WTC11 (cell line): ENCODE results near the gene IL2RA. TPM values are rescaled to one million over a fixed set of nuclear protein-coding genes. Genes with fewer than 3 reads are reported as not detected.

Experiments
- ATAC-seq: fragments of 200-7000 bp; cut with Tn5 transposase; 2 replicates; pipeline ENCODE4 v1.10.0; 2021; ENCODE audit warnings: mild to moderate bottlenecking, moderate library complexity
- CTCF ChIA-PET: fragments of 300-600 bp; sonication (Branson Sonifier 250); formaldehyde crosslinking; loops from one replicate; lab custom pipeline; 2021; ENCODE audit warnings: antibody characterized with exemption; lab: Charles Lee
- POLR2A ChIA-PET: fragments of 350-600 bp; sonication (Branson Sonifier 250); formaldehyde crosslinking; loops from one replicate; lab custom pipeline; 2021; ENCODE audit warnings: antibody characterized with exemption; lab: Charles Lee
- DNase-seq: peaks from one replicate; pipeline ENCODE4 v3.0.0; 2021; ENCODE audit warnings: low spot score
- H3K27ac Mint-ChIP-seq: 2 replicates; pipeline ENCODE4 v1.8.0; 2021; ENCODE audit warnings: mixed read lengths
- H3K27me3 Mint-ChIP-seq: 2 replicates; pipeline ENCODE4 v1.8.0; 2021; ENCODE audit warnings: low read depth, mild to moderate bottlenecking, moderate library complexity, mixed read lengths
- H3K36me3 Mint-ChIP-seq: 2 replicates; pipeline ENCODE4 v1.8.0; 2021; ENCODE audit warnings: mixed read lengths
- H3K4me1 Mint-ChIP-seq: 2 replicates; pipeline ENCODE4 v1.8.0; 2022; ENCODE audit warnings: mixed read lengths
- H3K4me3 Mint-ChIP-seq: 2 replicates; pipeline ENCODE4 v1.8.0; 2021; ENCODE audit warnings: mild to moderate bottlenecking, moderate library complexity, mixed read lengths
- H3K9me3 Mint-ChIP-seq: 2 replicates; pipeline ENCODE4 v1.8.0; 2021; ENCODE audit warnings: mixed read lengths
- CREM ChIP-seq: sonication (generic); formaldehyde crosslinking; IDR thresholded peaks from 2 replicates; pipeline ENCODE4 v1.8.1; 2022; ENCODE audit warnings: mild to moderate bottlenecking, missing genetic modification reagents, moderate library complexity
- ELF4 ChIP-seq: sonication (generic); formaldehyde crosslinking; IDR thresholded peaks from 2 replicates; pipeline ENCODE4 v1.8.1; 2022; ENCODE audit warnings: low read depth, mild to moderate bottlenecking, moderate library complexity, missing genetic modification reagents
- EMX1 ChIP-seq: fragments of 250-450 bp; sonication (Bioruptor Pico); IDR thresholded peaks from 2 replicates; pipeline ENCODE4 v1.8.0; 2021; ENCODE audit warnings: mild to moderate bottlenecking
- ETV6 ChIP-seq: sonication (generic); formaldehyde crosslinking; IDR thresholded peaks from 2 replicates; pipeline ENCODE4 v1.8.1; 2022; ENCODE audit warnings: mild to moderate bottlenecking, missing genetic modification reagents
- KAT7 ChIP-seq: sonication (generic); formaldehyde crosslinking; IDR thresholded peaks from 2 replicates; pipeline ENCODE4 v1.8.1; 2023; ENCODE audit warnings: missing genetic modification reagents, mild to moderate bottlenecking, borderline replicate concordance
- MYBL2 ChIP-seq: sonication (generic); formaldehyde crosslinking; IDR thresholded peaks from 2 replicates; pipeline ENCODE4 v1.8.1; 2023; ENCODE audit warnings: mild to moderate bottlenecking, moderate library complexity, missing genetic modification reagents
- NR2C2 ChIP-seq: sonication (generic); formaldehyde crosslinking; IDR thresholded peaks from 2 replicates; pipeline ENCODE4 v1.8.0; 2022; ENCODE audit warnings: mild to moderate bottlenecking, missing genetic modification reagents
- NR3C1 ChIP-seq: sonication (generic); formaldehyde crosslinking; conservative IDR thresholded peaks from 2 replicates; pipeline ENCODE4 v1.8.1; 2023; ENCODE audit warnings: low read depth, mild to moderate bottlenecking, missing genetic modification reagents
- OVOL2 ChIP-seq: fragments of 250-450 bp; sonication (Bioruptor Pico); IDR thresholded peaks from 2 replicates; pipeline ENCODE4 v1.9.0; 2021; ENCODE audit warnings: mild to moderate bottlenecking, borderline replicate concordance
- PREB ChIP-seq: sonication (generic); formaldehyde crosslinking; IDR thresholded peaks from 2 replicates; pipeline ENCODE4 v1.8.1; 2022; ENCODE audit warnings: mild to moderate bottlenecking, missing genetic modification reagents, moderate library complexity, borderline replicate concordance
- PRRX2 ChIP-seq: fragments of 250-450 bp; sonication (Bioruptor Pico); IDR thresholded peaks from 2 replicates; pipeline ENCODE4 v1.8.0; 2021; ENCODE audit warnings: mild to moderate bottlenecking
- RELA ChIP-seq: sonication (generic); formaldehyde crosslinking; IDR thresholded peaks from 2 replicates; pipeline ENCODE4 v1.8.1; 2022; ENCODE audit warnings: missing genetic modification reagents, mild to moderate bottlenecking, borderline replicate concordance
- RORB ChIP-seq: fragments of 250-450 bp; sonication (Bioruptor Pico); IDR thresholded peaks from 2 replicates; pipeline ENCODE4 v1.9.0; 2021; ENCODE audit warnings: mild to moderate bottlenecking
- TP53 ChIP-seq: sonication (generic); formaldehyde crosslinking; IDR thresholded peaks from 2 replicates; pipeline ENCODE4 v1.8.1; 2023; ENCODE audit warnings: mild to moderate bottlenecking, missing genetic modification reagents
- ZNF232 ChIP-seq: sonication (generic); formaldehyde crosslinking; IDR thresholded peaks from 2 replicates; pipeline ENCODE4 v1.8.0; 2022; ENCODE audit warnings: mild to moderate bottlenecking, missing genetic modification reagents
- ZNF281 ChIP-seq: sonication (generic); formaldehyde crosslinking; IDR thresholded peaks from 2 replicates; pipeline ENCODE4 v1.8.0; 2023; ENCODE audit warnings: mild to moderate bottlenecking, missing genetic modification reagents
- ZNF423 ChIP-seq: fragments of 250-450 bp; sonication (Bioruptor Pico); IDR thresholded peaks from 2 replicates; pipeline ENCODE4 v2.1.2; 2022; ENCODE audit warnings: mild to moderate bottlenecking, moderate library complexity
- ZNF532 ChIP-seq: fragments of 250-450 bp; sonication (Bioruptor Pico); IDR thresholded peaks from 2 replicates; pipeline ENCODE4 v1.9.0; 2021; ENCODE audit warnings: mild to moderate bottlenecking, borderline replicate concordance
- ZNF671 ChIP-seq: fragments of 250-450 bp; sonication (Bioruptor Pico); IDR thresholded peaks from 2 replicates; pipeline ENCODE4 v1.8.0; 2021; ENCODE audit warnings: mild to moderate bottlenecking
- total RNA-seq: library from RNA; stranded (reverse); gene quantifications from 3 replicates; pipeline ENCODE4 v1.2.3, GENCODE V29; 2021
- TF ChIP-seq, protein P1 (sequence below): fragments of 250-450 bp; sonication (Bioruptor Pico); conservative IDR thresholded peaks from 2 replicates; pipeline ENCODE4 v1.9.0; 2021; ENCODE audit warnings: mild to moderate bottlenecking

Gene IL2RA
- total RNA-seq, 1 experiment from 2014 or later, result 0.31 TPM

DNA sequence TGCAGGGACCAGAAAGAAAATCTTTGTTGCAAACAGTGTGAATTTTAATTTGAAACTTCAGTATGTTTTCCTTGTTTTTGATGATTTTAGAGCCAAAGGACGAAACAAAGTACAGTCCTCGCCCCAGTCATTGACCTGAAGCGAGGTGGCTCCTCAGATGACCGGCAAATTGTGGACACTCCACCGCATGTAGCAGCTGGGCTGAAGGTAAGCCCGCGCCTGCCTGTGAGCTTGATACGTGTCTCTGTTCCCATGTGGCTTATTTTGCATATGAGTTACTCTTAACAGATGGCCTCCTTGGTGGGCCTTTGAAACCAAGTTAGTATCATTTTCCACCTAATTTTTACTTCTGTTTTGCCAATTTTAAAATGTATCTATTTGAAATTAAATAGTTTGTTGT lies 39.0 kb upstream of the IL2RA start:
- Mint-ChIP-seq H3K4me1 (peaks cover 83% of the 10 kb centered on the region), H3K36me3 (peaks cover 38% of the 10 kb centered on the region), H3K4me3 (peak overlapping the region; percentile 11; the same call in 1 of the 2 replicates), H3K27ac (peak overlapping the region; percentile 61), H3K27me3 (no peaks in the 10 kb centered on the region), H3K9me3 (no peaks in the 10 kb centered on the region)
- POLR2A ChIA-PET, result no interaction called here
- no peak for TF ChIP-seq ZNF671 (CRISPR knock-in tag)
- no peak for TF ChIP-seq ELF4
- no peak for TF ChIP-seq RELA (CRISPR knock-in tag)
- no peak for TF ChIP-seq NR2C2 (CRISPR knock-in tag)
- no peak for TF ChIP-seq CREM (CRISPR knock-in tag)
- TF ChIP-seq, protein P1, sequence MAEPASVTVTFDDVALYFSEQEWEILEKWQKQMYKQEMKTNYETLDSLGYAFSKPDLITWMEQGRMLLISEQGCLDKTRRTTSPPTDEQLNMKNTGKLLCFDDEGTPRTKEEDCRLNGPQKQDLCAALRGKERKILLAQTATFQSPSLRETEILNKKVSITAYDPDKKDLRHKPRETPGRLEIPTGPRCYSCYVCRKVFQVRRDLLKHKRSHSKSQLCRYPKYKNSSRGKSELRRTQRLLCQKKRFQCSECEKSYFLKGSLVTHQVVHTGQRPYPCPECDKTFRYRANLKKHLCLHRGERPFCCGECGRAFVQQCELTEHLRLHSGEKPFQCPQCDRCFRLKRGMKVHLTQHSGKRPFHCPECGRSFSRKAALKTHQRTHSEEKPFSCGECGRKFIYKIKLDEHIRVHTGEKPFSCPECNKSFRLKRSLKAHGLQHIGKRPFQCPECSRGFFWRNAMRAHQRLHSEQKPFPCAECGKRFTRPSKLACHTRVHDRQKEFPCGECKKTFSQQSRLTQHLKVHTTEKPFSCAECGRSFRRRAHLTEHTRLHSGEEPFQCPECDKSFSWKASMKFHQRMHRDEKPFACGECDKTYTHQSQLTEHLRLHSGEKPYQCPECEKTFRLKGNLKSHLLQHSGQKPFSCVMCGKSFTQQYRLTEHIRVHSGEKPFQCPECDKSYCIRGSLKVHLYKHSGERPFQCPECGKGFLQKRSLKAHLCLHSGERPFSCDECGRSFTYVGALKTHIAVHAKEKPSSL, result no peak
- TF ChIP-seq MYBL2 (CRISPR knock-in tag), result no peak
- TF ChIP-seq ZNF232 (CRISPR knock-in tag), result no peak
- TF ChIP-seq KAT7, result no peak
- ATAC-seq, result peak; percentile 38
- no peak for DNase-seq
- CTCF ChIA-PET, result interaction anchor here (0.5 to 2.6 kb wide), 5 partner anchors 15 to 376 kb away, joined by 3 to 8 read pairs (median 3); partner anchors contain the start of gene PFKFB3

DNA sequence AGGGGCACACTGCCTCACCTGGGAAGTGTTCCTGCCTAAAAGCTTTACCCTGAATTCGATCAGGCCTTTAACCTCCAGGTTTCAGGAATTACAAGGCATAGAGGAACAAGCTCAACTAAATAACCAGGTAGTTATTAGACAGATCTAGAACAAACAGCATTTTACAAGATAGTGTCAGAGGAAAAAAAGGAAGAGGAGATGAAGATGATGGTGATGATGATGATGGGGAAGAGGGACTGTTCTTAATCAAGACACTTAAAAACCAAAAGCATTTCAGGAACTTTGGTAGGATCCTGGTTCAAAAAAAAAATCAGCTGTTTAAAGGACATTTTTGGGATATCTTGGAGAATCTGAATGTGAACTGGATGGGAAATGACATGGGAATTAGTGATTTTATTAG lies 38.2 kb upstream of the IL2RA start:
- Mint-ChIP-seq H3K4me1 (peaks cover 85% of the 10 kb centered on the region), H3K27ac (peak overlapping the region; percentile 64), H3K9me3 (no peaks in the 10 kb centered on the region), H3K27me3 (no peaks in the 10 kb centered on the region), H3K4me3 (no peak overlapping the region), H3K36me3 (peaks cover 33% of the 10 kb centered on the region)
- ChIA-PET CTCF (interaction anchor here (1.6 to 2.6 kb wide), 2 partner anchors 14 to 52 kb away, joined by 5 to 8 read pairs; no protein-coding TSS in a partner anchor), POLR2A (interaction anchor here (0.5 kb wide), 2 partner anchors 14 to 417 kb away, joined by 5 to 13 read pairs; no protein-coding TSS in a partner anchor)
- no peak for TF ChIP-seq EMX1 (CRISPR knock-in tag)
- TF ChIP-seq ZNF281 (CRISPR knock-in tag), result no peak
- no peak for TF ChIP-seq NR3C1
- TF ChIP-seq ETV6, result no peak
- TF ChIP-seq ZNF423 (CRISPR knock-in tag), result no peak
- DNase-seq (no peak), ATAC-seq (no peak)

- peaks cover 83% of the 10 kb centered on the region for H3K4me1 Mint-ChIP-seq
- DNase-seq, result no peak
- H3K9me3 Mint-ChIP-seq, result no peaks in the 10 kb centered on the region
- H3K27me3 Mint-ChIP-seq, result no peaks in the 10 kb centered on the region
- ATAC-seq, result no peak
- H3K36me3 Mint-ChIP-seq, result peaks cover 33% of the 10 kb centered on the region
- peak overlapping the region; percentile 6 for H3K4me3 Mint-ChIP-seq
- POLR2A ChIA-PET, result interaction anchor here (0.6 to 1.0 kb wide), 5 partner anchors 8 to 1549 kb away, joined by 3 to 13 read pairs (median 5); no protein-coding TSS in a partner anchor
- peak overlapping the region; percentile 95 for H3K27ac Mint-ChIP-seq
- CTCF ChIA-PET, result interaction anchor here (0.6 to 4.1 kb wide), 3 partner anchors 12 to 151 kb away, joined by 3 to 12 read pairs (median 4); no protein-coding TSS in a partner anchor
- TF ChIP-seq TP53 (CRISPR knock-in tag), result no peak
- no peak for TF ChIP-seq PREB (CRISPR knock-in tag)
- TF ChIP-seq, protein P1, result no peak
- no peak for TF ChIP-seq ZNF532
- TF ChIP-seq RORB, result no peak
- TF ChIP-seq PRRX2 (CRISPR knock-in tag), result no peak
- no peak for TF ChIP-seq OVOL2
Observed at GRCh38 chr10:6098156-6098555, 36.0 kb upstream of the IL2RA start.
